Measurements from ENCODE around the gene KIFAP3.

Gene KIFAP3

GRCh38 chr1:170020859-170021258 lies 53.6 kb downstream of the KIFAP3 start:
- TF ChIP-seq CTCF (IDR thresholded peaks at IDR 0.05; ENCODE audit: insufficient read depth, low read length) (no peak), SPI1 (IDR thresholded peaks at IDR 0.05; ENCODE audit: borderline replicate concordance, low read depth) (peak; percentile 56; the same call in 1 of the 2 replicates)
- Histone ChIP-seq H3K27ac (replicated peaks) (no peak overlapping the region), H3K4me3 (replicated peaks; ENCODE audit: insufficient read depth, low read length) (no peak overlapping the region)

GRCh38 chr1:170017478-170017877 lies 57.0 kb downstream of the KIFAP3 start:
- DNase-seq (ENCODE audit: low read depth in 1 of 2, low spot score in 1 of 2) = no peak
- Histone ChIP-seq H3K27me3 (ENCODE audit: insufficient read depth, poor library complexity, severe bottlenecking) (no peaks in the 10 kb centered on the region), H3K4me3 (replicated peaks; ENCODE audit: insufficient read depth, low read length) (no peak overlapping the region), H3K27ac (replicated peaks) (no peak overlapping the region)
- TF ChIP-seq POLR2AphosphoS5 (IDR thresholded peaks at IDR 0.05; ENCODE audit: low read depth) (no peak), REST (IDR thresholded peaks at IDR 0.05; ENCODE audit: insufficient replicate concordance, low read depth) (no peak), GABPA (IDR thresholded peaks at IDR 0.05; ENCODE audit: low read depth) (no peak), SPI1 (IDR thresholded peaks at IDR 0.05; ENCODE audit: borderline replicate concordance, low read depth) (no peak), CTCF (IDR thresholded peaks at IDR 0.05; ENCODE audit: insufficient read depth, low read length) (no peak)

More at GRCh38 chr1:170020859-170021258, 53.6 kb downstream of the KIFAP3 start:
- DNase-seq (ENCODE audit: low read depth in 1 of 2, low spot score in 1 of 2) = no peak
- H3K27me3 ChIP-seq (ENCODE audit: insufficient read depth, poor library complexity, severe bottlenecking) = no peaks in the 10 kb centered on the region

- Histone ChIP-seq H3K27ac (replicated peaks) (no peak overlapping the region), H3K27me3 (ENCODE audit: insufficient read depth, poor library complexity, severe bottlenecking) (no peaks in the 10 kb centered on the region), H3K4me3 (replicated peaks; ENCODE audit: insufficient read depth, low read length) (no peak overlapping the region)
- no peak for TF ChIP-seq GABPA (IDR thresholded peaks at IDR 0.05; ENCODE audit: low read depth)
- DNase-seq (ENCODE audit: low read depth in 1 of 2, low spot score in 1 of 2) = no peak
Observed at GRCh38 chr1:170012920-170013319, 61.6 kb downstream of the KIFAP3 start.

GRCh38 chr1:170010443-170010842 lies 64.1 kb downstream of the KIFAP3 start:
- no peak overlapping the region for H3K4me3 ChIP-seq (replicated peaks; ENCODE audit: insufficient read depth, low read length)
- H3K27me3 ChIP-seq (ENCODE audit: insufficient read depth, poor library complexity, severe bottlenecking) = no peaks in the 10 kb centered on the region
- no peak for TF ChIP-seq SPI1 (IDR thresholded peaks at IDR 0.05; ENCODE audit: borderline replicate concordance, low read depth)
- TF ChIP-seq POLR2AphosphoS5 (IDR thresholded peaks at IDR 0.05; ENCODE audit: low read depth) = no peak
- no peak for TF ChIP-seq GABPA (IDR thresholded peaks at IDR 0.05; ENCODE audit: low read depth)
- TF ChIP-seq REST (IDR thresholded peaks at IDR 0.05; ENCODE audit: insufficient replicate concordance, low read depth) = no peak
- DNase-seq (ENCODE audit: low read depth in 1 of 2, low spot score in 1 of 2) = peak in 1 of 2 experiments; percentile 17
- H3K27ac ChIP-seq (replicated peaks) = no peak overlapping the region

- H3K27ac ChIP-seq (replicated peaks) = no peak overlapping the region
Observed at GRCh38 chr1:170009551-170009950, 64.9 kb downstream of the KIFAP3 start.

More at GRCh38 chr1:170009551-170009950, 64.9 kb downstream of the KIFAP3 start:
- H3K4me3 ChIP-seq (replicated peaks; ENCODE audit: insufficient read depth, low read length) = no peak overlapping the region
- H3K27me3 ChIP-seq (ENCODE audit: insufficient read depth, poor library complexity, severe bottlenecking) = no peaks in the 10 kb centered on the region
- TF ChIP-seq CTCF (IDR thresholded peaks at IDR 0.05; ENCODE audit: insufficient read depth, low read length) (no peak), POLR2AphosphoS5 (IDR thresholded peaks at IDR 0.05; ENCODE audit: low read depth) (no peak), REST (IDR thresholded peaks at IDR 0.05; ENCODE audit: insufficient replicate concordance, low read depth) (no peak), GABPA (IDR thresholded peaks at IDR 0.05; ENCODE audit: low read depth) (no peak), SPI1 (IDR thresholded peaks at IDR 0.05; ENCODE audit: borderline replicate concordance, low read depth) (no peak)
- DNase-seq (ENCODE audit: low read depth in 1 of 2, low spot score in 1 of 2) = no peak

Measured in HL-60 (cell line).